OCI-LY1 (cell line): ENCODE measurements around the gene BMF.

Experiments used
- H2AFZ ChIP-seq: fragments of 200-600 bp; sonication (generic), shearing (Covaris generic); 2 replicates; pipeline ENCODE4 v1.6.0; 2014; ENCODE audit warnings: antibody characterized with exemption, mild to moderate bottlenecking, low read length
- H3F3A ChIP-seq: fragments of 200-600 bp; sonication (generic), shearing (Covaris generic); 2 replicates; pipeline ENCODE4 v1.6.0; 2014; ENCODE audit warnings: mild to moderate bottlenecking, antibody characterized with exemption, low read length, moderate library complexity; ENCODE audit not compliant: insufficient read depth
- H3K27ac ChIP-seq: fragments of 200-600 bp; sonication (generic); 2 replicates; pipeline ENCODE4 v1.5.1; 2014; ENCODE audit warnings: low read length, mixed run types, mild to moderate bottlenecking, low read depth; ENCODE audit not compliant: poor library complexity, severe bottlenecking
- H3K27me3 ChIP-seq: fragments of 200-600 bp; sonication (generic); 2 replicates; pipeline ENCODE4 v1.6.0; 2014; ENCODE audit warnings: antibody characterized with exemption, mild to moderate bottlenecking, low read length, moderate library complexity; ENCODE audit not compliant: insufficient read depth
- H3K36me3 ChIP-seq: fragments of 200-600 bp; sonication (generic); 2 replicates; pipeline ENCODE4 v1.6.1; 2014; ENCODE audit warnings: mild to moderate bottlenecking, antibody characterized with exemption, low read length, moderate library complexity, mixed read lengths; ENCODE audit not compliant: insufficient read depth
- H3K4me1 ChIP-seq: fragments of 200-600 bp; sonication (generic); 2 replicates; pipeline ENCODE4 v1.5.1; 2014; ENCODE audit warnings: mild to moderate bottlenecking, low read length, moderate library complexity; ENCODE audit not compliant: insufficient read depth, severe bottlenecking
- H3K4me2 ChIP-seq: fragments of 200-600 bp; sonication (generic), shearing (Covaris generic); 2 replicates; pipeline ENCODE4 v1.6.1; 2014; ENCODE audit warnings: low read length
- H3K4me3 ChIP-seq: fragments of 200-600 bp; sonication (generic); 2 replicates; pipeline ENCODE4 v1.5.1; 2014; ENCODE audit warnings: low read length, low read depth, mild to moderate bottlenecking, mixed read lengths; ENCODE audit not compliant: poor library complexity, severe bottlenecking
- H3K79me2 ChIP-seq: fragments of 200-600 bp; shearing (Covaris generic); 2 replicates; pipeline ENCODE4 v1.6.1; 2016; ENCODE audit warnings: mixed run types, low read length, mixed read lengths; ENCODE audit not compliant: insufficient read depth
- H3K9ac ChIP-seq: fragments of 200-600 bp; sonication (generic), shearing (Covaris generic); 2 replicates; pipeline ENCODE4 v1.6.1; 2014; ENCODE audit warnings: mild to moderate bottlenecking, low read length, mixed read lengths
- H3K9me2 ChIP-seq: fragments of 200-600 bp; sonication (generic), shearing (Covaris generic); 2 replicates; pipeline ENCODE4 v1.6.1; 2014; ENCODE audit warnings: low read depth, mild to moderate bottlenecking, low read length, mixed read lengths
- H3K9me3 ChIP-seq: fragments of 200-600 bp; shearing (Covaris generic); 2 replicates; pipeline ENCODE4 v1.6.1; 2014; ENCODE audit warnings: low read length, mixed read lengths
- H4K20me1 ChIP-seq: fragments of 200-600 bp; sonication (generic), shearing (Covaris generic); 2 replicates; pipeline ENCODE4 v1.6.0; 2016; ENCODE audit warnings: mild to moderate bottlenecking, low read length; ENCODE audit not compliant: insufficient read depth
- EZH2 ChIP-seq: fragments of 200-600 bp; sonication (generic), shearing (Covaris generic); IDR thresholded peaks from 2 replicates; pipeline ENCODE4 v1.8.0; 2017; ENCODE audit warnings: borderline replicate concordance, mixed run types, mild to moderate bottlenecking, antibody characterized with exemption, low read length, moderate library complexity, mixed read lengths
- TF ChIP-seq, protein P1 (sequence below): fragments of 200-600 bp; sonication (generic), shearing (Covaris generic); IDR thresholded peaks from 2 replicates; pipeline ENCODE4 v1.5.1; 2017; ENCODE audit warnings: mild to moderate bottlenecking, antibody characterized with exemption, low read length, moderate library complexity, mixed read lengths

The BMF gene

DNA sequence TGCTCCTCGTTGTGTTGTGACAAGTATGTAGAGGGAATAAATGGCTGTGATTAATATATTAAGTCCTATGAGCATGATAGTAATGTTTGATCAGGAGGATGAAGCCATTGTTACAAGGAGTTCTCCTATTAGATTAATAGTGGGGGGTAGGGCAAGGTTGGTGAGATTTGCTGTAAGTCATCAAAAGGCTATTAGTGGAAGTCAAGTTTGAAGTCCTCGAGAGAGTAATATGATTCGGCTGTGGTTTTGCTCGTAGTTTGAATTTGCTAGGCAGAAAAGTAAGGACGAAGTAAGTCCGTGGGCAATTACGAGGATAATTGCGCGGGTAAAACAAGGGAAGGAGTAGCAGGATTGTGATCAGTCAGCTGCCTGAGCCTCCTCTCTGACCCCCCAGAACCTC, 26.2 kb upstream of the BMF start:
- Histone ChIP-seq H2AFZ (no peak overlapping the region), H3K9me3 (no peaks in the 10 kb centered on the region), H3K9ac (no peak overlapping the region), H3K27ac (no peak overlapping the region), H3K9me2 (no peaks in the 10 kb centered on the region), H3K36me3 (no peaks in the 10 kb centered on the region), H3K79me2 (no peaks in the 10 kb centered on the region), H3K4me1 (no peaks in the 10 kb centered on the region), H3K4me2 (no peak overlapping the region), H4K20me1 (no peaks in the 10 kb centered on the region), H3F3A (no peaks in the 10 kb centered on the region), H3K27me3 (no peaks in the 10 kb centered on the region), H3K4me3 (no peak overlapping the region)
- TF ChIP-seq, protein P1, sequence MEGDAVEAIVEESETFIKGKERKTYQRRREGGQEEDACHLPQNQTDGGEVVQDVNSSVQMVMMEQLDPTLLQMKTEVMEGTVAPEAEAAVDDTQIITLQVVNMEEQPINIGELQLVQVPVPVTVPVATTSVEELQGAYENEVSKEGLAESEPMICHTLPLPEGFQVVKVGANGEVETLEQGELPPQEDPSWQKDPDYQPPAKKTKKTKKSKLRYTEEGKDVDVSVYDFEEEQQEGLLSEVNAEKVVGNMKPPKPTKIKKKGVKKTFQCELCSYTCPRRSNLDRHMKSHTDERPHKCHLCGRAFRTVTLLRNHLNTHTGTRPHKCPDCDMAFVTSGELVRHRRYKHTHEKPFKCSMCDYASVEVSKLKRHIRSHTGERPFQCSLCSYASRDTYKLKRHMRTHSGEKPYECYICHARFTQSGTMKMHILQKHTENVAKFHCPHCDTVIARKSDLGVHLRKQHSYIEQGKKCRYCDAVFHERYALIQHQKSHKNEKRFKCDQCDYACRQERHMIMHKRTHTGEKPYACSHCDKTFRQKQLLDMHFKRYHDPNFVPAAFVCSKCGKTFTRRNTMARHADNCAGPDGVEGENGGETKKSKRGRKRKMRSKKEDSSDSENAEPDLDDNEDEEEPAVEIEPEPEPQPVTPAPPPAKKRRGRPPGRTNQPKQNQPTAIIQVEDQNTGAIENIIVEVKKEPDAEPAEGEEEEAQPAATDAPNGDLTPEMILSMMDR, result no peak
- TF ChIP-seq EZH2, result no peak

DNA sequence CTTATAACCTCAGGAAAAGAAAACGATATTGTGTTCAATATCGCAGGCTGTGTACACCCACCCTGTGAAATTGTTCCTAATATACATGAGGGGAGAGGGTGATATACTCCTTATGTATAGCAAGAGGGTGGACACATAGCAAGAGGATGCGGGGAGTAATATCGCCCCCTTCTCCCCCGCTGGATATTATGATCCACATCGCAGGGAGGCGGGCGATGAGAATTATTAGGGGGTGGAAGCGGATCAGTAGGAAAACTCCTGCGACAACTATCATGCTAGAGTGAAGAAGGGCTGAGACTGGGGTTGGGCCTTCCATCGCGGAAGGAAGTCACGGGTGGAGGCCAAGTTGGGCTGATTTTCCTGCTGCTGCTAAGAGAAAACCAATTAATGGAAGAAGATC, 24.9 kb upstream of the BMF start:
- no peaks in the 10 kb centered on the region for H4K20me1 ChIP-seq
- H3K79me2 ChIP-seq, result no peaks in the 10 kb centered on the region
- H3K4me3 ChIP-seq, result no peak overlapping the region
- H3K36me3 ChIP-seq, result no peaks in the 10 kb centered on the region
- no peaks in the 10 kb centered on the region for H3K4me1 ChIP-seq
- H2AFZ ChIP-seq, result no peak overlapping the region
- H3K27ac ChIP-seq, result no peak overlapping the region
- no peaks in the 10 kb centered on the region for H3K9me3 ChIP-seq
- H3K27me3 ChIP-seq, result no peaks in the 10 kb centered on the region
- TF ChIP-seq EZH2, result no peak
- TF ChIP-seq, protein P1, result no peak
- no peaks in the 10 kb centered on the region for H3F3A ChIP-seq
- H3K9ac ChIP-seq, result no peak overlapping the region
- H3K4me2 ChIP-seq, result no peak overlapping the region
- H3K9me2 ChIP-seq, result no peaks in the 10 kb centered on the region

DNA sequence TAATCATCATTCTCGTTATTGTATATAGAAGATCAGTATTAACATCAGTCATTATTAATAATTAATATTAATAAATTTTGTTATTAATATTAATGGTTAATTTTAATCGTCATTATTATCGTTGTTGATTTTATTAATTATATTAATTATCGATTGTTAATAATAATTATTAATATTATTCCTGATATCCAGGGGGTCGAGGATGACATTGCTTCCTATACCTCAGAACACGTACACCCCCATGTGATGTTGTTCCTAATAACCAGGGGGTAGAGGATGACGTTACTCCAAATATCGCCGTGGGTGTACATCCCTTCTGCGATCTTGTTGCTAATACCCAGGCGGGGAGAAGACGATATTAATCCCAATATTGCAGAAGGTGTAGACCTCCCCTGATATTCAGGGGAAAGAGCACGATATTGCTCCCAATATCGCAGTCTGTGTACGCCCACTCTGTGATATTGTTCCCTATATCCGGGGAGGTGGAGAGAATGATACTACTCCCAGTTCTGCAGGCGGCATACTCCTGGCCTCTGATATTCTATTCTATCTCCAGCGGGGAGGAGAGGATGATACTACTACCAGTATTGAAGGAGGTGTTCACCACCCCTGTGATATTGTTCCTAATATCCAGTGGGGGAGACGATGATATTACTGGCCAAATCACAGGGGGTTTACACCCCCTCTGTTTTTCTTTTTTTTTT, 22.3 kb upstream of the BMF start:
- no peaks in the 10 kb centered on the region for H4K20me1 ChIP-seq
- no peak overlapping the region for H3K27ac ChIP-seq
- H2AFZ ChIP-seq, result no peak overlapping the region
- H3K79me2 ChIP-seq, result no peaks in the 10 kb centered on the region
- H3K9me2 ChIP-seq, result no peaks in the 10 kb centered on the region
- H3K4me1 ChIP-seq, result no peaks in the 10 kb centered on the region
- H3K36me3 ChIP-seq, result no peaks in the 10 kb centered on the region
- H3K4me3 ChIP-seq, result no peak overlapping the region
- no peak overlapping the region for H3K9ac ChIP-seq
- H3K9me3 ChIP-seq, result no peaks in the 10 kb centered on the region
- H3K27me3 ChIP-seq, result no peaks in the 10 kb centered on the region
- no peak overlapping the region for H3K4me2 ChIP-seq
- no peaks in the 10 kb centered on the region for H3F3A ChIP-seq
- TF ChIP-seq EZH2, result no peak
- TF ChIP-seq, protein P1, result no peak
